NCI-H2081 treated with DMSO at 0.1 percent for 48 hours (cell line): ENCODE results near the gene DPP8.
"Not testable (repeated sequence)": the region's sequence is repeated elsewhere in the genome, so short reads cannot be mapped to it uniquely, and the experiment has no call there.

Source experiments
- DNase-seq: peaks from one replicate; lab custom pipeline; 2025; lab: John Stamatoyannopoulos, UW

DPP8 gene

GRCh38 chr15:65402961-65403360 is 114.5 kb downstream of the DPP8 start:
- DNase-seq, result no peak

GRCh38 chr15:65401611-65402240 is 115.8 kb downstream of the DPP8 start:
- no peak for DNase-seq

- peak; percentile 70 for DNase-seq
These were observed 116.5 kb downstream of the DPP8 start for GRCh38 chr15:65400760-65401610.

DNA sequence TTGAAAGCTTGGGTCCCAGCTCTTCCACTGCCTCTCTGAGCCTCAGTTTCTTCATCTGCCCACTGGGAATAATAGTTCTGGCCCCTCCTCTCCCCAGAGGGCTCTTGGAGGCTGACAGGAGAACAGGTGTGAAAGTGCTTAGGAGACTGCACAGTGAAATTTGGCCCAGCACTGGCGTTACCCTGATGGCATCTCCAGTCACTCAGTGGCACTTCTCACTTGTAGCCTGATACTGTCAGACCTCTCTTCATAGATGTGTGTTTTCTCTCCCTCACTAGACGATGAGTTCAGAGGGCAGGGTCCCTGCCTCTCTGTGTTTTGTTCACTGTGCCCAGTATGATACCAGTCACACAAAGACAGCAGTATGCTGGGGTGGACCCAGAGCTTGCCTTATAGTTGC is 117.5 kb downstream of the DPP8 start:
- DNase-seq, result no peak

- no peak for DNase-seq
These were observed 118.3 kb downstream of the DPP8 start for GRCh38 chr15:65399001-65399706.

DNA sequence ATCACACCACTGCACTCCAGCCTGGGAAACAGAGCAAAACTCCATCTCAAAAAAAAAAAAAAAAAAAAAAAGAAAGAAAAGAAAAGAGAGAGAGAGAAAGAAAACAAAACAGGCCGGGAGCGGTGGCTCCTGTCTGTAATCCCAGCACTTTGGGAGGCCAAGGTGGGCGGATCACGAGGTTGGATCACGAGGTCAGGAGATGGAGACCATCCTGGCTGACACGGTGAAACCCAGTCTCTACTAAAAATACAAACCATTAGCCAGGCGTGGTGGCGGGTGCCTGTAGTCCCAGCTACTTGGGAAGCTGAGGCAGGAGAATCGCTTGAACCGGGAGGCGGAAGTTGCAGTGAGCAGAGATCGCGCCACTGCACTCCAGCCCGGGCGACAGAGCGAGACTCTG is 119.0 kb downstream of the DPP8 start:
- DNase-seq, result not testable (repeated sequence)

GRCh38 chr15:65396965-65397317 is 120.5 kb downstream of the DPP8 start:
- DNase-seq, result no peak

- no peak for DNase-seq
These were observed 121.1 kb downstream of the DPP8 start for GRCh38 chr15:65396283-65396964.

GRCh38 chr15:65395567-65396202 is 121.8 kb downstream of the DPP8 start:
- DNase-seq, result no peak

GRCh38 chr15:65394936-65395335 is 122.6 kb downstream of the DPP8 start:
- no peak for DNase-seq

DNA sequence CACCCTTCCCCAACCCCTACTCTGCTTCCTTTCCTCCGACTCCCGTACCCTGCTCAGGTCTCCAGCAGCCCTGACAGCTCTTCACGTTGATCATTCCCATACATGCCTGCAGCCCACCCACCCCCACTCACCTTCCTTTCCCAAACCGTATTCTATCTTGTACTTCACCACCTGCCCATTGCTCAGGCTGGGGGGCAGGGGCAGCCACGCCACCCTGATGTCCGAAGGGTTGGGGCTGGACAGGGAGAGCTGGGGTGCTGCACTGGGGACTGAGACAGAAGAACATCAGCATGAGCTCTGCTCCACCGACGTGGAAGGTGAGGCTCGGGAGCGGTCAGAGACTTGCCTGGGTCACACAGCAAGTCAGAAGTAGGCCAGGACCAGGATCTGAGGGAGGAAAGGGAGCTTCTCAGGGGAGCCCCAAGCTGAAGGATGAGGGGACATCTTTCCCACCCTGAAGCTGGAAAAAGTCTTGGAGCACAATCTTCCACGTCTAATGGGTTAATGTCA is 123.2 kb downstream of the DPP8 start:
- DNase-seq, result no peak

GRCh38 chr15:65393557-65393956 is 123.9 kb downstream of the DPP8 start:
- DNase-seq, result no peak

GRCh38 chr15:65393091-65393490 is 124.4 kb downstream of the DPP8 start:
- DNase-seq, result no peak
